Fibroblast of the aortic adventitia (primary cell): ENCODE results near the gene TKFC. TPM values are rescaled to one million over a fixed set of nuclear protein-coding genes. Genes with fewer than 3 reads are reported as not detected.
A peak's percentile ranks its signal among the peaks of the same experiment; 100 is the strongest.

ENCODE experiments used
- DNase-seq: peaks from one replicate; pipeline ENCODE4 v3.0.0-alpha.2; 2010; ENCODE audit warnings: low read depth
- H3K4me3 ChIP-seq: 2 replicates; pipeline ENCODE4 v1.5.1; 2011; ENCODE audit warnings: low read depth, mild to moderate bottlenecking, control low read depth, low read length, moderate library complexity
- total RNA-seq: library from RNA; depleted of rRNA; stranded (reverse); fragments of >200 nt; gene quantifications from 2 replicates; pipeline ENCODE4 v1.2.3, GENCODE V29; 2012; ENCODE audit warnings: low replicate concordance
- TF ChIP-seq, protein P1 (sequence below): IDR thresholded peaks from 2 replicates; pipeline ENCODE4 v1.5.1; 2011; ENCODE audit warnings: mild to moderate bottlenecking, low read length, control low read depth, inconsistent platforms; ENCODE audit not compliant: insufficient read depth

TKFC gene
- total RNA-seq, 1 donor: 17.6 TPM

GRCh38 chr11:61364012-61364675, 31.1 kb downstream of the TKFC start:
- no peak for DNase-seq
- TF ChIP-seq, protein P1, sequence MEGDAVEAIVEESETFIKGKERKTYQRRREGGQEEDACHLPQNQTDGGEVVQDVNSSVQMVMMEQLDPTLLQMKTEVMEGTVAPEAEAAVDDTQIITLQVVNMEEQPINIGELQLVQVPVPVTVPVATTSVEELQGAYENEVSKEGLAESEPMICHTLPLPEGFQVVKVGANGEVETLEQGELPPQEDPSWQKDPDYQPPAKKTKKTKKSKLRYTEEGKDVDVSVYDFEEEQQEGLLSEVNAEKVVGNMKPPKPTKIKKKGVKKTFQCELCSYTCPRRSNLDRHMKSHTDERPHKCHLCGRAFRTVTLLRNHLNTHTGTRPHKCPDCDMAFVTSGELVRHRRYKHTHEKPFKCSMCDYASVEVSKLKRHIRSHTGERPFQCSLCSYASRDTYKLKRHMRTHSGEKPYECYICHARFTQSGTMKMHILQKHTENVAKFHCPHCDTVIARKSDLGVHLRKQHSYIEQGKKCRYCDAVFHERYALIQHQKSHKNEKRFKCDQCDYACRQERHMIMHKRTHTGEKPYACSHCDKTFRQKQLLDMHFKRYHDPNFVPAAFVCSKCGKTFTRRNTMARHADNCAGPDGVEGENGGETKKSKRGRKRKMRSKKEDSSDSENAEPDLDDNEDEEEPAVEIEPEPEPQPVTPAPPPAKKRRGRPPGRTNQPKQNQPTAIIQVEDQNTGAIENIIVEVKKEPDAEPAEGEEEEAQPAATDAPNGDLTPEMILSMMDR: no peak
- no peak overlapping the region for H3K4me3 ChIP-seq

- TF ChIP-seq, protein P1: no peak
- H3K4me3 ChIP-seq: no peak overlapping the region
- DNase-seq: no peak
Measured at GRCh38 chr11:61367406-61367805, 34.4 kb downstream of the TKFC start.

GRCh38 chr11:61368646-61369045, 35.6 kb downstream of the TKFC start:
- DNase-seq: no peak
- TF ChIP-seq, protein P1: no peak
- no peak overlapping the region for H3K4me3 ChIP-seq

GRCh38 chr11:61369372-61370348, 36.6 kb downstream of the TKFC start:
- TF ChIP-seq, protein P1: no peak
- no peak overlapping the region for H3K4me3 ChIP-seq
- DNase-seq: peak; percentile 99

DNA sequence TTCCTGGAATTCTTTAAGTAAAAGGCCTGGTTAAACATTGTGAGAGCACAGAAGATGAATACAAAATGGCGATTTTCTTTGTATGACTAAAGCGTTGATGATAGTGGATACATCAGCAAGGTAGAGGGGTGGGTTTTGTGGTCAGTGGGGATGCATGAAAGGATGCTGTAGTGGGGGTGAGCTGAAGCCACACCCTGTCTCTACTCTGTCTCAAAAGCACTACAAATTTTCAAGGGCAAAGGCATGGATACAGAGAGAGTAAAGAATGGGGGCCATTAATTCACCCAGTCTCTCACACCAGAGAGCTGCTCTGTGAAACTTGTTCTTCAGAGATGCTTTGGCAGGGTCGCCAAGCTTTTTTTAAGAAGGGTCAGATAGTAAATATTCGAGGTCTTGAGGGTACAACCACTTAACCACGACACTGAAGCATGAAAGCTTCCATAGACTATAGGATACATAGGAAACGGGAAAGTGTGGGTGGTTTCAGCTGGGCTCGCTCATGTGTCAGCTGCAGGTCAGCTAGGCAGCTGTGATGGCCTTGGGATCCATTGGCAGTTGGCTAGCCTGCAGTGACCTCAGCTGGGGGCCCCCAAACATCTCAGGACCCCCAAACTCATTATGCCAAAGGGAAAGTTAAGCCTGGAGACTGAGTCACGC, 37.4 kb downstream of the TKFC start:
- DNase-seq: no peak
- H3K4me3 ChIP-seq: no peak overlapping the region
- TF ChIP-seq, protein P1: no peak

DNA sequence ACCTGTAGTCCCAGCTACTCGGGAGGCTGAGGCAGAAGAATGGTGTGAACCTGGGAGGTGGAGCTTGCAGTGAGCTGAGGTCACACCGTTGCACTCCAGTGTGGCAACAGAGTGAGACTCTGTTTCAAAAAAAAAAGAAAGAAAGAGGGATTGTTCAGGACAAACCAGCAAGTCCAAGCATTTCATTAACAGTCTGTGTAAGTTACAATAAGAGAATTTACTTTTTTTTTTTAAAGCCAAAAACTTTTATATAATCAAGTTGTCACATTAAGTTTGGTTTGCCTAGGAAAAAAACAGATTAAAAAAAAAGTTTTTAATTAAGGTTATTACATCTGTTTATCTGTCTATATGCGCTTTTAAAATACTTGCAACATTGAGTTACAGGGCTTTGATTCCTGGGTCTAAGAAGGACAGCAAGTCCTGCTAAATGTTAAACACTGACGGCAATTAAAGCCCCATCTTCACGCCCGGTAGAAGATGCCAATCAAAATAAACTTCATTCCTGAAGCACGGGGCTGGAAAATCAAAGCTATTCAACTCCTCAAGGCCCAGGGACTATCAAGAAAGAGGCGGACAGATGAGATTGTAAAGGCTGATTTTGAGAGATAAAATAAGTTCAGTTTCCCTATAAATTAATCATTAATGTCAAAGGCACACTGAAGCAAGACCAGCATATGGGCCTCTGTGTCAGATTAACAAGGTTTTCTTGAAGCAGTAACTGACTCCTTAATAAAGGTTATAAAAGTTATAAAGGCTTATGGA, 39.8 kb downstream of the TKFC start:
- H3K4me3 ChIP-seq: no peak overlapping the region
- TF ChIP-seq, protein P1: no peak
- no peak for DNase-seq
